HCT116 (cell line): ENCODE measurements around the gene ACOT7. TPM values are rescaled to one million over a fixed set of nuclear protein-coding genes. Genes with fewer than 3 reads are reported as not detected.

Experiments
- ATAC-seq: fragments of 200-7000 bp; cut with Tn5 transposase; 2 replicates; pipeline ENCODE4 v1.9.1; 2020; ENCODE audit warnings: mild to moderate bottlenecking, moderate library complexity
- BruUV-seq: library from RNA; stranded (reverse); fragments of 400-500 nt; replicated peaks from 2 replicates; lab custom pipeline; 2021; lab: Mats Ljungman, UMichigan
- CTCF ChIA-PET: fragments of 300-600 bp; sonication (Branson Sonifier 250); formaldehyde crosslinking; loops from one replicate; lab custom pipeline; 2021; ENCODE audit warnings: antibody characterized with exemption; lab: Charles Lee
- POLR2A ChIA-PET: fragments of 300-600, 350-600 bp; sonication (Branson Sonifier 250); formaldehyde crosslinking; loops from one replicate; lab custom pipeline; 2021; ENCODE audit warnings: antibody characterized with exemption; lab: Charles Lee
- RAD21 ChIA-PET, 2 experiments: fragments of 300-600 bp; sonication (Branson Sonifier 250); formaldehyde crosslinking; loops; one replicate each; lab custom pipeline; 2023; ENCODE audit warnings: low total read pairs in 2 of 2; ENCODE audit not compliant: uncharacterized antibody in 2 of 2, unreplicated experiment in 2 of 2, low non-redundant PET in 1 of 2; lab: Charles Lee
- DNase-seq: peaks from one replicate; pipeline ENCODE4 v3.0.0-alpha.2; 2010; ENCODE audit warnings: low read depth, low spot score
- H2AFZ ChIP-seq: fragments of 200-600 bp; shearing (Covaris generic), sonication (generic); 2 replicates; pipeline ENCODE4 v1.6.1; 2017; ENCODE audit warnings: low read depth, mixed run types, mixed read lengths, antibody characterized with exemption, low read length; ENCODE audit not compliant: poor library complexity, severe bottlenecking
- H3K27ac ChIP-seq: 2 replicates; pipeline ENCODE4 v1.5.1; 2012; ENCODE audit warnings: low read depth, low read length
- H3K27me3 ChIP-seq: fragments of 200-600 bp; sonication (generic); 2 replicates; pipeline ENCODE4 v1.6.1; 2016; ENCODE audit warnings: mixed run types, low read length, mixed read lengths; ENCODE audit not compliant: insufficient read depth
- H3K36me3 ChIP-seq, 2 experiments: fragments of 200-500 bp in 1 of 2; fragments of 200-600 bp in 1 of 2; sonication (Bioruptor generic) in 1 of 2; sonication (generic) in 1 of 2; 2 replicates each; pipeline versions ENCODE4 v1.5.1 to v1.6.1; 2014 to 2016; ENCODE audit warnings: low read length in 2 of 2, inconsistent platforms in 1 of 2, mixed read lengths in 1 of 2, mixed run types in 1 of 2; ENCODE audit not compliant: insufficient read depth in 2 of 2, control insufficient read depth in 1 of 2
- H3K4me1 ChIP-seq, 2 experiments: fragments of 200-600 bp in 1 of 2; sonication (generic) in 1 of 2; 2 replicates each; pipeline versions ENCODE4 v1.5.1 to v1.6.1; 2012 to 2017; ENCODE audit warnings: low read length in 2 of 2, inconsistent platforms in 1 of 2, mild to moderate bottlenecking in 1 of 2, mixed read lengths in 1 of 2, mixed run types in 1 of 2, moderate library complexity in 1 of 2; ENCODE audit not compliant: insufficient read depth in 2 of 2, control insufficient read depth in 1 of 2
- H3K4me2 ChIP-seq: fragments of 200-600 bp; sonication (generic); 2 replicates; pipeline ENCODE4 v1.6.1; 2017; ENCODE audit warnings: mixed run types, low read length, mixed read lengths
- H3K4me3 ChIP-seq, 2 experiments: fragments of 200-600 bp in 1 of 2; sonication (generic) in 1 of 2; replicated peaks in 1 of 2; 2 replicates each; pipeline ENCODE4 v1.5.1; 2011 to 2016; ENCODE audit warnings: low read length in 2 of 2, control low read depth in 1 of 2, low read depth in 1 of 2, mild to moderate bottlenecking in 1 of 2, mixed read lengths in 1 of 2, mixed run types in 1 of 2
- H3K79me2 ChIP-seq: fragments of 200-600 bp; sonication (generic); 2 replicates; pipeline ENCODE4 v1.6.1; 2017; ENCODE audit warnings: mild to moderate bottlenecking, mixed run types, low read length, moderate library complexity, mixed read lengths; ENCODE audit not compliant: insufficient read depth
- H3K9ac ChIP-seq: fragments of 200-600 bp; sonication (generic); 2 replicates; pipeline ENCODE4 v1.6.1; 2016; ENCODE audit warnings: low read length, mixed read lengths
- H3K9me2 ChIP-seq: fragments of 200-600 bp; sonication (generic), shearing (Covaris generic); 2 replicates; pipeline ENCODE4 v1.6.1; 2017; ENCODE audit warnings: mixed run types, mild to moderate bottlenecking, moderate library complexity; ENCODE audit not compliant: insufficient read depth
- H3K9me3 ChIP-seq, 2 experiments: fragments of 200-500 bp in 1 of 2; fragments of 200-600 bp in 1 of 2; sonication (Bioruptor generic) in 1 of 2; sonication (generic) in 1 of 2; 2 replicates each; pipeline ENCODE4 v1.6.1; 2014 to 2017; ENCODE audit warnings: low read length in 2 of 2, mixed read lengths in 2 of 2, inconsistent platforms in 1 of 2, low read depth in 1 of 2, mild to moderate bottlenecking in 1 of 2, mixed run types in 1 of 2, moderate library complexity in 1 of 2; ENCODE audit not compliant: control insufficient read depth in 1 of 2, insufficient read depth in 1 of 2
- H4K20me1 ChIP-seq: fragments of 200-600 bp; sonication (generic), shearing (Covaris generic); 2 replicates; pipeline ENCODE4 v1.6.1; 2017; ENCODE audit warnings: mixed run types, mild to moderate bottlenecking, moderate library complexity; ENCODE audit not compliant: insufficient read depth
- ATF3 ChIP-seq: IDR thresholded peaks from 2 replicates; pipeline ENCODE4 v1.6.1; 2012
- EGR1 ChIP-seq: IDR thresholded peaks from 2 replicates; pipeline ENCODE4 v1.6.1; 2012; ENCODE audit warnings: low read depth
- ELF1 ChIP-seq: IDR thresholded peaks from 2 replicates; pipeline ENCODE4 v1.6.1; 2012; ENCODE audit warnings: low read depth, borderline replicate concordance
- FOSL1 ChIP-seq: IDR thresholded peaks from 2 replicates; pipeline ENCODE4 v1.6.1; 2012; ENCODE audit warnings: low read depth
- SRF ChIP-seq: IDR thresholded peaks from 2 replicates; pipeline ENCODE4 v1.6.1; 2012; ENCODE audit warnings: low read depth
- intact Hi-C: fragments of 100-400 bp; cut with micrococcal nuclease; formaldehyde crosslinking; loops from 2 replicates; pipeline ENCODE4 v1.10.0; 2022
- total RNA-seq: library from RNA; stranded (reverse); gene quantifications from one replicate; pipeline ENCODE4 v1.2.1, GENCODE V29; 2021; ENCODE audit not compliant: unreplicated experiment
- TF ChIP-seq, protein P1 (sequence below), 3 experiments: fragments of 200-600 bp in 1 of 3; sonication (generic) in 1 of 3; IDR thresholded peaks in 2 of 3; conservative IDR thresholded peaks in 1 of 3; 2 replicates each; pipeline ENCODE4 v1.5.1; 2012 to 2017; ENCODE audit warnings: low read depth in 2 of 3, low read length in 2 of 3, antibody characterized with exemption in 1 of 3, borderline replicate concordance in 1 of 3, control low read depth in 1 of 3, mild to moderate bottlenecking in 1 of 3, mixed read lengths in 1 of 3, mixed run types in 1 of 3, moderate library complexity in 1 of 3; ENCODE audit not compliant: insufficient read depth in 1 of 3

Gene ACOT7
- total RNA-seq, 1 experiment from 2014 or later, result 162 TPM

DNA sequence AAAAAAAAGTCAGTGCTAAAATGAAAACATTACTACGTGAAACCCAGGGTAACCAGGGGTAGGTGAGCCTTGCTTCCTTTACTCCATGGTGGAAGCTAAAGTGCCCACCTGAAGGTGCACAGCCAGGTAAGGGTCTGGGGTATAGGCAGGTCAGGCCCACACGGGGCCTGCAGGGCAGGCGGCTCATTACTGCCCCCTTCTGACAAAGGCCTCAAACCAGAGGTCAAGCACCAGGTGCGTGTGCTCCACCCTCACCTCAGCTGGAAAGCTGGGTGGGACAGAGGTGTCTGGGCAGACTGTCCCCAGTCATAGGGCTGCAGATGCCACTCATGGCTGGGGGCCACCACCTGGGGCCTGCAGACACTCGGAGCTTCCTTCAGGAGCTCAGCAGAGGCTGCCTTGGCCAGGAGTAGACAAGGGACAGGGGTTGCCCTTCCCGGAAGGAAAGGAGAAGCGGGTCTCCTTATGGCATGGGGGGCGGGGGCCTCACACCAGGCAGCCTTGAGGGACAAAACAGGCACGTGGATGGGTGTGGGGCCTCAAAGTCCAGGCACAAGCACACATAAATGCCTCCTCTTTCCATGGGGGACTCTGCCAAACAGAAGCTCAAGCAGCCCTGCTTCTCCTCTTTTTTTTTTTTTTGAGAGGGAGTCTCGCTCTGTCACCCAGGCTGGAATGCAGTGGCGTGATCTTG lies 36.2 kb downstream of the ACOT7 start:
- Histone ChIP-seq H3K36me3 (no peaks in the 10 kb centered on the region), H3K79me2 (peaks cover 77% of the 10 kb centered on the region), H3K9ac (no peak overlapping the region), H3K9me2 (no peaks in the 10 kb centered on the region), H3K27me3 (no peaks in the 10 kb centered on the region)
- CTCF ChIA-PET, result interaction anchor here (0.7 to 1.5 kb wide), 4 partner anchors 10 to 111 kb away, joined by 3 to 5 read pairs (median 4); no protein-coding TSS in a partner anchor
- RAD21 ChIA-PET, result no interaction called here
- TF ChIP-seq ELF1, result no peak
- TF ChIP-seq, protein P1, sequence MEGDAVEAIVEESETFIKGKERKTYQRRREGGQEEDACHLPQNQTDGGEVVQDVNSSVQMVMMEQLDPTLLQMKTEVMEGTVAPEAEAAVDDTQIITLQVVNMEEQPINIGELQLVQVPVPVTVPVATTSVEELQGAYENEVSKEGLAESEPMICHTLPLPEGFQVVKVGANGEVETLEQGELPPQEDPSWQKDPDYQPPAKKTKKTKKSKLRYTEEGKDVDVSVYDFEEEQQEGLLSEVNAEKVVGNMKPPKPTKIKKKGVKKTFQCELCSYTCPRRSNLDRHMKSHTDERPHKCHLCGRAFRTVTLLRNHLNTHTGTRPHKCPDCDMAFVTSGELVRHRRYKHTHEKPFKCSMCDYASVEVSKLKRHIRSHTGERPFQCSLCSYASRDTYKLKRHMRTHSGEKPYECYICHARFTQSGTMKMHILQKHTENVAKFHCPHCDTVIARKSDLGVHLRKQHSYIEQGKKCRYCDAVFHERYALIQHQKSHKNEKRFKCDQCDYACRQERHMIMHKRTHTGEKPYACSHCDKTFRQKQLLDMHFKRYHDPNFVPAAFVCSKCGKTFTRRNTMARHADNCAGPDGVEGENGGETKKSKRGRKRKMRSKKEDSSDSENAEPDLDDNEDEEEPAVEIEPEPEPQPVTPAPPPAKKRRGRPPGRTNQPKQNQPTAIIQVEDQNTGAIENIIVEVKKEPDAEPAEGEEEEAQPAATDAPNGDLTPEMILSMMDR (IDR thresholded peaks at IDR 0.05 in 2 of 3, conservative IDR thresholded peaks at IDR 0.05 in 1 of 3; ENCODE audit: borderline replicate concordance in 1 of 3, insufficient read depth in 1 of 3, low read depth in 2 of 3, low read length in 2 of 3), result peak in 2 of 3 experiments; percentile 50 to 58; a peak in 5 of 6 replicates
- TF ChIP-seq, all 23 proteins: peak for 1
- Histone ChIP-seq H3K4me1 (peaks cover 56 to 77% of the 10 kb centered on the region in 2 experiments), H3K9me3 (no peaks in the 10 kb centered on the region), H4K20me1 (no peaks in the 10 kb centered on the region), H3K27ac (peak overlapping the region; percentile 13; the same call in 1 of the 2 replicates), H3K4me2 (peak overlapping the region; percentile 27; the same call in 1 of the 2 replicates), H3K4me3 (no peak overlapping the region), H2AFZ (no peak overlapping the region)
- POLR2A ChIA-PET, result no interaction called here
- DNase-seq (no peak), ATAC-seq (peak; percentile 52)
- intact Hi-C loops, result no loop called here
- no TSS peak for BruUV-seq

DNA sequence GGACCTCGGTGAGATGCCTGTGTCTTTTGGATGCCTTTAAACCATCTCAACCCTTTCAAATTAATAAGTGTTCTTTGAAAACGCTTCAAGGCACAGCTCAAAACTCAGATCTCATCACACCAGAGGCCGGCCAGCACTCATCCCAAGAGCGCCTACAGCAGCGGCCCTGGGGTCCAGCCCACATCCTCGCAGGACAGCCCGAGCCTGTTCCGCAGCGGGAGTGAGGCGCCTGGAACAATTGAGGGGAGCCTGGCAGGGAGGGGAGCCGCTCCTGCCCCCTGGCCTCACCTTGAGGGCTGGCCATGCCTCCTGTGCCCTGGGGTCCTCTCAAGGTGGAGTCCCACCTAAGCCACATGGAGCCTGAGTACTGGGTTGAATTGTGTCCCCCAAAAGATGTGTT lies 37.9 kb downstream of the ACOT7 start:
- CTCF ChIA-PET, result no interaction called here
- Histone ChIP-seq H3K9me2 (no peaks in the 10 kb centered on the region), H3K36me3 (no peaks in the 10 kb centered on the region), H2AFZ (no peak overlapping the region), H3K4me2 (no peak overlapping the region), H4K20me1 (no peaks in the 10 kb centered on the region), H3K27me3 (no peaks in the 10 kb centered on the region), H3K79me2 (peaks cover 78% of the 10 kb centered on the region), H3K27ac (no peak overlapping the region), H3K9me3 (no peaks in the 10 kb centered on the region), H3K4me3 (no peak overlapping the region), H3K4me1 (peaks cover 59 to 83% of the 10 kb centered on the region in 2 experiments), H3K9ac (no peak overlapping the region)
- DNase-seq, result no peak
- RAD21 ChIA-PET, result no interaction called here
- POLR2A ChIA-PET, result interaction anchor here (1.0 kb wide), 1 partner anchor 38 kb away, joined by 3 read pairs; the partner anchor contains the start of gene ACOT7
- BruUV-seq, result no TSS peak
- intact Hi-C loops, result no loop called here
- TF ChIP-seq SRF (no peak), ATF3 (no peak), FOSL1 (no peak), EGR1 (no peak)
- no peak for ATAC-seq
